Measurements from ENCODE around the gene NOTCH2NLA. TPM values are rescaled to one million over a fixed set of nuclear protein-coding genes. Genes with fewer than 3 reads are reported as not detected.
"Not testable (repeated sequence)": the region's sequence is repeated elsewhere in the genome, so short reads cannot be mapped to it uniquely, and the experiment has no call there.

NOTCH2NLA gene
- polyA plus RNA-seq, 3 donors = 43.3 to 79.0 (median 64.4) TPM

DNA sequence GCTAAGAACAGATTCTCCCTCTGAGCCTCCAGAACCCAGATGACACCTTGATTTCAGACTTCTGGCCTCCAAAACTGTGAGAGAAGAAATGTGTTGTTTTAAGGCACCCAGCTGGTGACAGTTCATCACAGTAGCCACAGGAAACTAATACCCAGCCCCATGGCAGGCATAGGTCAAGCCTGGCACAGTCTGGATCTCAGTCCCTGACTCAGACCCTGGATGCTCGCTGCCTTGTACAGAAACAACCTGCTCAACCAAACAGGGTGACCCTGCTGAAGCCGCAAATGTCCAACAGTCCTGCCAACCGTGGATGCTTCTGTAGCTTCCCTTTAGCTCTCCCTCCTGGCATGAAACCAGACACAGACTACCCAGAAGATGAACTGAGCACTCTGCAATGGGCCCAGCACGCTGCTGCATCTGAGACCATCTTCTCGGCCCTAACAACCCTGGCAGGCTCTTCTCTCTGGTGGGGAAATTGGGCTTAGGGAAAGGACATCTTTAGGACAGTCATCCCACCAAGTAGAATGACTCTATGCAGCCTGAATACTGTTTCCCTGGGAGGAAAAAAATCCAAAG lies 7.3 kb upstream of the NOTCH2NLA start:
- not testable (repeated sequence) for DNase-seq

DNA sequence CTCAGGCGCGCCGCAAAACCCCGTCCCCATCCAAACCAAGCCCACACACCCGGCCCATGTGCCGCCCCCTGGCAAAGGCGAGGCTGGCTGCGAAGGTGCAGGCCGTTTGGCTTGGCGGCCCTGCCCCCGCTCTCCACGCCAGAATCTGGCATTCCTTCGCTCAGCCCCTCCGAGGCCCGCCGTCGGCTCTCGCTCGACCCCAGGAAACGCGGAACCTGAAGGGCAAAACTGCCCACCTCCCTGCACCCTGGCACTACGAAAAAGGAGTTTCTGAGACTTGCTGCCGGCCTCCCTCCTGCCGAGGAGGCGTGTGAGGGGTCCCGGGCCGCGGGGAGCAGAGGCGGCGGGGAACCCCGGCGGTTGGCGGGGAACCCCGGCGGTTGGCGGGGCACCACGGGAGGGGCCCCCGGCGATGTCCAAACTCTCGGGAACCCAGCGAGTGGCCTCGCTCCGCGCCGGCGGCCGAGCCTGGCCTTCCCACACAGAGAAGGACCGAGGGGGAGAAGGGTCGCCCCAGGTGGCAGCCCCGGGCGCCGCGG lies 608 bp downstream of the NOTCH2NLA start:
- DNase-seq = not testable (repeated sequence)

DNA sequence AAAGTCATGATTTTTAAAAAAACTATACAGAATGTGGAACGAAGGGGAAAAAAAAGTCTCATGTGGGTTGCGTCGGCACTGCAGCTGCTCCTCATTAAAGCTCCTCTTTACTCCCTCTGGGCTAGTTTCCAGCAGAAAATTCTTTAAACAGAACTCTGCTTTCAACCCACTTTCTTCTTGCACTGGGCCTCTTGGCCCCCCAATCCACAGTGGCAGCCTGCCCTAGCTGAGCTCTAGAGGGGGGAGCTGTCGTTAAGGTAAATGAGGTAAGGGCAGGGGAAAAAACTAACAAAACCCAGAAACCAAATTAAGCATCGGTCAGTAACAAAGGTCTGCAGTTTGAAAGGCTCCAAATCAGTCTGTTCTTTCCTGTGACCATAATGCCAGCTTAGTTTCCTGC lies 54.3 kb downstream of the NOTCH2NLA start:
- not testable (repeated sequence) for DNase-seq

DNA sequence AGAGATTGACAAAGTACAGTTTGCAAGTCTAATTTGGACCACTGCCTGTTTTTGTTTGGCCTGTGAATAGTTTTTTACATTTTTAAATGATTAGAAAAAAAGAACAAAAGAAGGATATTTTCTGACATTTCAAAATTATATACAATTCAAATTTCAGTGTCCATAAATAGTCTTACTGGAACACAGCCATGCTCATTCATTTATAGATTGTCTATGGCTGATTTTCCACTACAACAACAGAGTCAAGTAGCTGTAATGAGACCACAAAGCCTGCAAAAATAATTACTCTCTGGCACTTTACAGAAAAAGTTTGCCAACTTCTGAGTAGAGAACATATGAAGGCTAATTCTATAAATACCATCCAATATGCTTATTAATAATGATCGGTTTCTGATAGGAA lies 61.1 kb downstream of the NOTCH2NLA start:
- DNase-seq = not testable (repeated sequence)

DNA sequence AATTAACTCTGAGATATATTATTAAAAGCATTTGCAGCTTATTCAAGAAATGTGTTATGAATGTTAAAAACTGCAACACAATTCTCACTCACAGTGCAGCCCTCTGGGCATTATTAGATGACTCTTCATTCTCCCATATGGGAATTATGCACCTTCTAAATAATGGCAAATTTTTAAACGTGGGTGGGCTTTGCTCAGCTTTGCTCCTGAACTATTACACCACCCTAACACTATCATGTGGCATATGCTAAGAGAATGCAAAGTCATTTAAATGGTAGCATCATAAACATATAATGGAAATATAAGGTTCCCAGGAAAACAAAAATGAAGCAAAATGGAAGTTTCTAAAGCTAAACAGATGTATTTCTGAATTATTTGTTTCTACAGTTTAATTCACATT lies 61.5 kb downstream of the NOTCH2NLA start:
- DNase-seq = not testable (repeated sequence)

DNA sequence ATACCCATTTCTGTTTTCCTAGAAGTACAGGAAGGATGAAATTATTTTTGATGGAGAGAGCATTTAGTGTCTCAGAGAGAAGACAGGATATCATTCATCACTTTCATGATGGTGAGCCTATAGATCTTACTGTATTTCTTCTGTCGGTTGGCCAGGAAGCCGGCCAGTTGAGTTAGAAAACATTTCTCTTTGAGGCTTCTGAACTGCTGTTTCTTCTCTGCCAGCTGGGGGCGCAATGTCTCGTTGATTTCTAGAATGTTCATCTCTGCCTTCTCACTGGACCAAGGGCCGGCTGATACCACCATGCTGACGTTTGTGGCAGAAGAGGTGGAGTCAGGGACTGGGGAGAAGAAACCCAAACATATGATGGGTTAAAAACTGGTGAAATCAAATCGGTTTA lies 84.4 kb downstream of the NOTCH2NLA start, which contains the start of gene NBPF10:
NBPF10 (minus strand) TSS at position 340 of the 400 bp plus-strand sequence; CDS start at position 305, 35 bp downstream.
- not testable (repeated sequence) for DNase-seq

Other genes starting within 250 kb of the NOTCH2NLA start
- gene TXNIP, start 232.4 kb downstream of the NOTCH2NLA start, polyA plus RNA-seq (ENCODE audit: insufficient read length in 3 of 3) = 100 to 1,000 TPM; 465 to 546 (median 519) TPM
- under 1 TPM in 2 of 3 donors, not detected in 1; 0.34 to 0.46 TPM for gene HJV, start 207.3 kb downstream of the NOTCH2NLA start, polyA plus RNA-seq (ENCODE audit: insufficient read length in 3 of 3)
- gene NBPF10, start 84.2 kb downstream of the NOTCH2NLA start, polyA plus RNA-seq (ENCODE audit: insufficient read length in 3 of 3) = 1 to 10 TPM; 3.6 to 4.4 (median 3.7) TPM

Measured in renal pelvis (tissue), 4 donors.